NCI-H2227 (cell line): ENCODE results near the gene ARHGEF12.

ENCODE experiments used
- DNase-seq: peaks from one replicate; lab custom pipeline; 2025; ENCODE audit not compliant: unreplicated experiment; lab: John Stamatoyannopoulos, UW

ARHGEF12 gene

DNA sequence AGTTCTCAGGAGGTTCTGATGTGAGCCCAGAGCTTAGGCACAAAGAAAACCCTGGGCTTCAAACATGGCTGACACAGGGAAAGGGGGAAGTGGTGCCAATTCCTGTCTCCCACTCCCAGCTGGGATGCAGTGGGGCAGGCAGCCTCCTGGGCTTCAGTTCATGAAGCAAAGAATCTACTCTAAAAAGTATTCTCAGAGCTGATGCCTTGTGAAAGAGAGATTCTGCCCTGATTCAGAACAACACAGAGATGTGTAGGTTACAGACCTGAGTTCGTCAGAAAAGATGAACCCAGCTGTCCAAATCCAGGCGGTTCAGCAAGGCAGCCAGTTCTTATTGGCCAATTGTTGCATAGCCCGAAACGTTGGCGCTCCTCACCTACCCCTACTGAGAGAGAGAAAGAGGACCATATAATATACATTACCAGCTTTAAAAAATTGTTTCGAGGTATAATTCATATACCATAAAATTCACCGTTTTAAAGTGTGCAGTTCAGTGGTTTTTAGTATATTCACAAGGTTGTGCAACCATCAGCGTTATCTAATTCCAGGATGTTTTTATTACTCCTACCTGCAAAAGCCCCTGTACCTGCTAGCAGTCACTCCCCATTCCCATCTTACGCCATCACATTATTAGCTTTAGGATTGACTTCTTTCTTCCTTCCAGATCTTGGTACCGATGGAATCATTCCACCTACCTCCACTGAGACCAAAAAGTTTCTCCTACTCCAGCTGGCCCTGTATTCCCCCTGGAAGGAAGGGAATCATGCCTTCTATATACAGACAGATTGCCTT lies 18.3 kb upstream of the ARHGEF12 start:
- DNase-seq = no peak

GRCh38 chr11:120318906-120319305 lies 17.3 kb upstream of the ARHGEF12 start:
- no peak for DNase-seq

GRCh38 chr11:120324932-120325810 lies 11.0 kb upstream of the ARHGEF12 start, which contains the start of gene TLCD5:
Gene TLCD5, plus strand, starts transcription at chr11:120325299. Its CDS starts 2,143 bp downstream, at chr11:120327442.
- peak; percentile 90 for DNase-seq

GRCh38 chr11:120326228-120326627 lies 10.0 kb upstream of the ARHGEF12 start:
- DNase-seq = no peak

DNA sequence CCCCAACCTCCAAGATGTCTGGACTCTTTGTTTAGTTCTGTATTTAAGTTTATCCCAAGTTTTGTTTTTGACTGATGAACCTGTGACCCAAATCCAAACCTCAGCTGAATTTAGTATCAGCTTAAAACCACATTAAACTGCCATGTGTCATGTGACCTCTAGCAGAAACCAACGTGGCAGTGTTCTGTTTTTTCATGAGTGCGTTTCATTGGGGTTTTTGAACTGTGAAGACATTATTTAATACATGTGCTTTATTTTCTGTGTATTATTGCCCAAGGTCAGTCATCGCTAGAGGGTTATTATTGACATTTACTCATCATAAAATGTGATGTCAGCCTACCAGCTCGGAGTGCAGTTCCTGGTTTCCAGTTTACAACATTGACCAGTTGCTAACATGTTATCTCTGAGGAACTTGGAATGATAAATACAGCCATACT lies 9.3 kb upstream of the ARHGEF12 start:
- no peak for DNase-seq

DNA sequence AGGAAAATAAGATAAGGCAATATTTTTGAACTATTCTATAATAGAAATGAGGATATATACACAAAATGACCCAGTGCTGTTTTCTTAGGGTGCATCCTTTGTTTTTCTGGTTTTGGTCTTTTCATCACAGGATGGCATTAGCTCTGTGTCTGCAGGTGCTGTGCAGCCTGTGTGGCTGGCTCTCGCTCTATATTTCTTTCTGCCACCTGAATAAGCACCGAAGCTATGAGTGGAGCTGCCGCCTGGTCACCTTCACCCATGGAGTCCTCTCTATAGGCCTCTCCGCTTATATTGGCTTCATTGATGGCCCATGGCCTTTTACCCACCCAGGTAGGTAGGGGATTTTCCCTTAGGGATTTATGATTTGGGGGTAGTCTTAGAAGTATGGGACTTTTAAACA lies 8.9 kb upstream of the ARHGEF12 start:
- DNase-seq = no peak

- no peak for DNase-seq
Measured at GRCh38 chr11:120329556-120329955, 6.7 kb upstream of the ARHGEF12 start.

DNA sequence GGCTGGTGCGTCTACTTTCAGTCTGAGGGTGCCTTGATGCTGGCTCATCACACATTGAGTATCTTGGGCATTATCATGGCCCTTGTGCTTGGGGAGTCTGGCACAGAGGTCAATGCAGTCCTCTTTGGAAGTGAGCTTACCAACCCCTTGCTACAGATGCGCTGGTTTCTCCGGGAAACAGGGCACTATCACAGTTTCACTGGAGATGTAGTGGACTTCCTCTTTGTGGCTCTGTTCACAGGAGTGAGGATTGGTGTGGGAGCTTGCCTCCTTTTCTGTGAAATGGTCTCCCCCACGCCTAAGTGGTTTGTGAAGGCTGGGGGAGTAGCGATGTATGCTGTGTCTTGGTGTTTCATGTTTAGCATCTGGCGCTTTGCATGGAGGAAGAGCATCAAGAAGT lies 6.2 kb upstream of the ARHGEF12 start:
- no peak for DNase-seq

DNA sequence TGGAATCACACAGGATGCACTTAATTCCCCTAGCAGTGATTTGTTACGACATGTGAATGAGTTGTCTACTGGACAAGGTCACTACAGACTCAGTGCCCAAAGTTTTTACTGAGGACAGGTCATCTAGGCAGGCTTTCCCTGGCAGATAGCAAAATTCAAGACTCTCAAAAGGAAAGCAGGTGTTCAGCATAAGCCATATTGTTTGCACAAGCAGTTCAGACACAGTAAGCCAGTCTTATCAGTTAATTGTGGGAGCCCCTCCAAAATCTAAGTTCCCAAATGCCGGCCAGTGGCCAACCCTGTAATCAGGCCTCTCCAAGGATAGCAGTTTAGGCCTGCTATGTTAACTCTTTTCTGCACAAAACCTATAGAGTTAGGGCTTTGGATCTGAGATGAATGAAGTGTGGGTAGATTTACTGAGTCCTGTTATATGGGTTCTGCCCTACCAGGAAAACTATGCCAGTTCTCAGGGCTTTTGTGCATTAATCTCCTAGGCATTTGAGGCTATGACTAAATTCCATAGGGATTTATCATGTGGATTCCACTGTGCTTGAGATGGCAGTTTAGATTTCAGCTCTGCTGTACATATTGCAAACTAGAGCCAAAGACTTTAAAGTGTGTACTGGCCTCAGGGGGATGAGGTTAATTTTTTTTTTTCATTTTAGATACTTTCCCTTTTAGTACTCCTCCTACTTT lies 4.8 kb upstream of the ARHGEF12 start:
- DNase-seq = no peak

DNA sequence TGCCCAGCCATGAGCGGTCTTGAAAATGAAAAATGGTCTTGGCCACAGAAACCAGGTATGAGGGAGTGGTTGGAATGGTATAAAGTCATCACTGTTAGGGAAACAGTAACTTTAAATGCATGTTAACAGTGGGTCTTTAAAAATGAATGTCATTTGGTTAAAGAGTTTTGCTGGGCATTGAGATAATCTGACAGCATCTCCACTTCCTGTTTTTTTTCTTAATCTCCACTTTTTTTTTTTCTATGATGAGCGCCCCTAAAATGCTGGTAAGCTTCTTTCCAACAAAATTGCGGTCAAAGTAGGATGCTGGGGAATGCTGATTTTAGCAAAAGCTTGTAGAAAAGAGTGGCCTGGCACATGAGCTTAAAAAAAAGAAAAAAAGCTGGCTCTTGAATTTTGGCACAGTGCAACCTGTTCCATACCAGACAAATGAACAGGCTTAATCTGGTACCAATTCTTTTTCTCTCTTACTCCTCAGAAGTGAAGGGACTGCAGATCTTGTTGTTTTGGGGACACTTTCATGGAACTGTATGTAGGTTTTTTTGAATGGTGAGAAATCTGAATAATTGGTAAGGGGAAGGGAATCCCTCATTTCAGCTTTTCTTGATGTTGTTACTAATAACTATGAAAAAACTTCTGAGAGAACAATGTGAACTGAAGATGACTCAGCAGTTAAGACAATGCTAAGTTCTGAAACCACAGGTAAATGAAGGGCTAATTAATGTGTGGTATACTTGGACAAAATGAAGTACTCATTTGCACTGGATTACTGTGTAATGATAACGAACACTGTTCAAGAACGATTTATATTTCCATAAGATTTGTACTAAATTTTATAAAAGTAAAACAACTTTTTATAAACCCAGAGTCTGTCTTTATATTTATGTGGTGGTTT lies 3.1 kb upstream of the ARHGEF12 start:
- no peak for DNase-seq

- DNase-seq = no peak
Measured at GRCh38 chr11:120333801-120334200, 2.4 kb upstream of the ARHGEF12 start.

- no peak for DNase-seq
Measured at GRCh38 chr11:120334332-120334731, 1.9 kb upstream of the ARHGEF12 start.

GRCh38 chr11:120334894-120335462 lies 1.2 kb upstream of the ARHGEF12 start:
- DNase-seq = peak; percentile 68

GRCh38 chr11:120335556-120335907 lies 681 bp upstream of the ARHGEF12 start:
- peak; percentile 59 for DNase-seq

- peak; percentile 69 for DNase-seq
Measured at GRCh38 chr11:120336641-120337354, 585 bp downstream of the ARHGEF12 start.

DNA sequence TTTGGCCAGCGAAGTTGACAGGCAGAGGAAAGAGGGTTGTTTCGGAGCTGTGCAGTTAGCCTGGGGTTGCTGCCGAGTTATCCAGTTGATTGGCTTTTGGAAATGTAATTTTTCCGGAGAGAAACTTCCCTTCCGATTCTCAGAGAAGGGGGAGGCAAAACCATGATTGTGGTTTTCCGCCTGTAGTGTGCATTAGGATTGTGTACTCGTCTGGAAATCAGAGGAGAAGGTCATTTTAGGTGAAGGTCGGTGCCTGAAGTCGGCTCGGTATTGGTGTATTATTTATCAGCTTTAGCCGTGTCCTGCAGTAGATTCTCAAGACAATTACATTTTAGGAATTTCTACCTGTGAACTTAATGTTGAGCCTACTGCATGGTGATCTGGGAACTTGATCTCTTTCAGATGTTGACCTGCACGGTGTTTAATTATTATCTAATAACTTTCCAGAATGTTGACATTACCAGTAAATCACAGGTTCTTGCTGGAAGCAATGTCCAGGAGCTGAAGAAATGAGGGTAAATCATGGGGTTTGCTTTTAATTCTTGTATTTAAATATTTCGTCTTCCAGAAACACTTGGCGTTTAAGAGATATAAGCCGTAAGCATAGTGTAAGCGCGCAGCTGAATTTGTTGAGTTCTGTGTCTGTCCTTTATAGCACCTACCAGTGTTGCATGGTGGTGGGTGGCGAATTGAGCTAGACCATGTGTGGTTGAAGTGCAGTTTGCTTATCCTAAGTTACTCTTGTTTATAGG lies 1.3 kb downstream of the ARHGEF12 start:
- DNase-seq = no peak

DNA sequence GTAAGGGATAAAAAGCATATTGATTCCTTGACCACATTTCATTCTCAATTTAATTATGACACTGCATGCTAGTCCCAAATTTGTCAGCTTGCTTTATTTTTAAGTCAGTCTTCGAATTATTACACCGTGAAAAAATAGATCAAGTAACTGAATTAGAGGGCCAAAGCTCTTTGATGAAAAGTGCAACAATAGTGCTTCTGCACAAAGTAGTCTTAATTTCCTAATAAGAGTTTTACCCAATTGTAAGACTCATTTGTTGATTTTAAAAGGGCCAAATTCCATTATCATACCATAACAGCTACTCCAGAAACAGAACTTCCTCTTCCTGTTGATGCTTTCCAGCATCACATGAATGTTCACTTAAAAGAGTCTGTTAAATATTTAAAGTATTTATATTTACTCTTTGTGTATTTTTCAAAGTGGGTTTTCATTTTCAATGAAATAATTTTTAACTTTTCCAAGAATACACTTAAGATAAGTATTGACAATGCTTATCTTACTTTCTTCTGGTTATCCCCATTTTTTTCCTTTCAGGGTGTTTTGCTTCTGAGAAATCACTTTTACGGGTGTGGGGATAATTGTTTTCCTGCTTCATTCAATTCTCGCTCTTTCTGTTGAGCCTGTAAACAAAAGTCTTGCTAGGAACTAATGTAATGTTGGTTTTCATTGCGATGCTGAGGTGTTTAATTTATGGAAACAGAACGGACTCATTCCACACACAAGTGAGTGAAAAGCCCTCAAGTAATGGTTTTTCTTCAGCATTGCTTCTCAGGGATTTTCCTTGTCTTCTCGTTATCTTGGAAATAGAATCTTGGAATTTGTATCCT lies 2.1 kb downstream of the ARHGEF12 start:
- DNase-seq = no peak

- DNase-seq = no peak
Measured at GRCh38 chr11:120339394-120339890, 3.2 kb downstream of the ARHGEF12 start.
